Keratinocyte (primary cell): ENCODE data around the gene LPAR1. TPM values are rescaled to one million over a fixed set of nuclear protein-coding genes. Genes with fewer than 3 reads are reported as not detected.

Experiments
- DNase-seq: peaks from one replicate; pipeline ENCODE4 v3.0.0-alpha.2; 2011; ENCODE audit warnings: low read depth, missing footprints, low spot score
- FAIRE-seq: peaks from 2 replicates; lab custom pipeline; 2011; peaks lifted over from hg19 to GRCh38; lab: Jason Lieb, UNC
- H2AFZ ChIP-seq: 2 replicates; pipeline ENCODE4 v1.6.0; 2012; ENCODE audit warnings: low read length, control low read depth, inconsistent platforms; ENCODE audit not compliant: control insufficient read depth
- H3K27ac ChIP-seq: 2 replicates; pipeline ENCODE4 v1.5.1; 2011; ENCODE audit warnings: low read length; ENCODE audit not compliant: control insufficient read depth, insufficient read depth
- H3K27me3 ChIP-seq: 3 replicates; pipeline ENCODE4 v1.6.0; 2011; ENCODE audit warnings: low read length; ENCODE audit not compliant: control insufficient read depth, insufficient read depth; ENCODE audit errors: extremely low read depth
- H3K36me3 ChIP-seq, 2 experiments: 2 replicates in 1 of 2; 3 replicates in 1 of 2; pipeline ENCODE4 v1.5.1; 2011; ENCODE audit warnings: low read length in 2 of 2, mild to moderate bottlenecking in 1 of 2; ENCODE audit not compliant: control insufficient read depth in 2 of 2, insufficient read depth in 2 of 2; ENCODE audit errors: extremely low read depth in 1 of 2
- H3K4me1 ChIP-seq: 3 replicates; pipeline ENCODE4 v1.5.1; 2011; ENCODE audit warnings: low read length; ENCODE audit not compliant: control insufficient read depth, insufficient read depth; ENCODE audit errors: extremely low read depth
- H3K4me2 ChIP-seq: 3 replicates; pipeline ENCODE4 v1.6.0; 2011; ENCODE audit warnings: low read depth, low read length; ENCODE audit not compliant: control insufficient read depth, insufficient read depth; ENCODE audit errors: extremely low read depth
- H3K4me3 ChIP-seq, 3 experiments: fragments of 200-600 bp in 1 of 3; sonication (generic) in 1 of 3; 2 replicates in 2 of 3; 3 replicates in 1 of 3; pipeline ENCODE4 v1.5.1; 2011 to 2016; ENCODE audit warnings: low read length in 3 of 3, mild to moderate bottlenecking in 3 of 3, control low read depth in 2 of 3, inconsistent platforms in 1 of 3, low read depth in 1 of 3, mixed read lengths in 1 of 3, mixed run types in 1 of 3, moderate library complexity in 1 of 3; ENCODE audit not compliant: control insufficient read depth in 2 of 3, insufficient read depth in 2 of 3; ENCODE audit errors: extremely low read depth in 1 of 3
- H3K79me2 ChIP-seq: 2 replicates; pipeline ENCODE4 v1.6.0; 2012; ENCODE audit warnings: low read length; ENCODE audit not compliant: control insufficient read depth, insufficient read depth
- H3K9ac ChIP-seq: 3 replicates; pipeline ENCODE4 v1.6.0; 2011; ENCODE audit warnings: low read length; ENCODE audit not compliant: control insufficient read depth, insufficient read depth; ENCODE audit errors: extremely low read depth
- H3K9me1 ChIP-seq: 3 replicates; pipeline ENCODE4 v1.6.0; 2011; ENCODE audit warnings: low read length; ENCODE audit not compliant: control insufficient read depth, insufficient read depth; ENCODE audit errors: extremely low read depth
- H3K9me3 ChIP-seq: 2 replicates; pipeline ENCODE4 v1.5.1; 2012; ENCODE audit warnings: low read depth, low read length; ENCODE audit not compliant: control insufficient read depth
- H4K20me1 ChIP-seq: 3 replicates; pipeline ENCODE4 v1.6.0; 2011; ENCODE audit warnings: low read length; ENCODE audit not compliant: control insufficient read depth, insufficient read depth; ENCODE audit errors: extremely low read depth
- CTCF ChIP-seq, 3 experiments: IDR thresholded peaks in 1 of 3; conservative IDR thresholded peaks in 1 of 3; optimal IDR thresholded peaks in 1 of 3; 2 replicates in 2 of 3; 3 replicates in 1 of 3; pipeline versions ENCODE3 to v1.5.1; 2011; ENCODE audit warnings: low read length in 3 of 3, mild to moderate bottlenecking in 3 of 3, moderate library complexity in 2 of 3, control low read depth in 1 of 3, inconsistent platforms in 1 of 3; ENCODE audit not compliant: insufficient read depth in 2 of 3; ENCODE audit errors: extremely low read depth in 1 of 3
- EZH2 ChIP-seq: IDR thresholded peaks from one replicate; pipeline ENCODE4 v1.6.1; 2012; ENCODE audit warnings: inconsistent platforms, mild to moderate bottlenecking, low read length, moderate library complexity
- dilution Hi-C: fragments of 300-500 bp; cut with MboI; formaldehyde crosslinking; loops from one replicate; pipeline ENCODE4 v1.7.0; 2020; ENCODE audit warnings: low sequenced_read_pairs; ENCODE audit not compliant: extremely low pct_ligation_motif_present
- polyA plus RNA-seq, 5 experiments: library from polyadenylated mRNA; depleted of rRNA in 3 of 5; stranded (reverse) in 3 of 5; stranded (forward) in 1 of 5; unstranded in 1 of 5; fragments of >200 nt; gene quantifications; 1 replicate in 1 of 5; 2 replicates in 3 of 5; 3 replicates in 1 of 5; pipeline versions ENCODE4 v1.2.1 to v1.2.3, GENCODE V29; 2011 to 2012; ENCODE audit warnings: missing spikeins in 2 of 5, low read depth in 1 of 5, low replicate concordance in 1 of 5

LPAR1 gene
- polyA plus RNA-seq, 1 donor (not counting 4 experiments of a cell fraction or from before 2014, with no cell fraction given) = 43.2 TPM

DNA sequence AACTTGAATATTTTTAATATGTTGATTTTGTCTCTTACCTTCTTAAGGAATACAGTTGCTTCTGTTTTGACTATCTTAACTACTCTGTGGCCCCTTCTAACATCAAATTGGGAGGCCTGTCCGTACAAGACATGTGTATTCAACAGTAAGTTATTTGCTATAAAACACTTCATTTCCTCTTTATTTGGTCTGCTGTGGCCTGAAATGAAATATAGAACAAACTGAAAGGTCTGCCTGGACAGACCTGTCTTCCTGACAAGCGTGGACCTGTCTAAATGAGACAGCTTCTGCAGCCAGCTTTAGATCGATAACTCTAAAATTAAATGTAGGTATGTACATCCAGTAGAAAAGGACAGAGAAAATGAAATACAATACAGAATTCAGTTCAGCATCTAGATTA lies 2.2 kb upstream of the LPAR1 start:
- no peaks in the 10 kb centered on the region for H4K20me1 ChIP-seq
- H3K4me3 ChIP-seq = peak overlapping the region in 2 of 3 experiments; percentile 34 to 75
- peak overlapping the region; percentile 9 for H3K9ac ChIP-seq
- peaks cover 0 to 3% of the 10 kb centered on the region in 2 experiments for H3K36me3 ChIP-seq
- peaks cover 45% of the 10 kb centered on the region for H3K4me1 ChIP-seq
- TF ChIP-seq EZH2 (no peak), CTCF (optimal IDR thresholded peaks at IDR 0.05 in 1 of 3, IDR thresholded peaks at IDR 0.05 in 1 of 3, conservative IDR thresholded peaks at IDR 0.05 in 1 of 3; ENCODE audit: extremely low read depth in 1 of 3, insufficient read depth in 2 of 3, low read length in 3 of 3) (no peak)
- no peaks in the 10 kb centered on the region for H3K9me3 ChIP-seq
- no peaks in the 10 kb centered on the region for H3K27me3 ChIP-seq
- no peaks in the 10 kb centered on the region for H3K9me1 ChIP-seq
- H3K79me2 ChIP-seq = peaks cover 21% of the 10 kb centered on the region
- DNase-seq (peak; percentile 62), FAIRE-seq (peak; percentile 86)
- dilution Hi-C loops = no loop called here
- H3K4me2 ChIP-seq = peak overlapping the region; percentile 75
- H3K27ac ChIP-seq = peak overlapping the region; percentile 30
- peak overlapping the region; percentile 10 for H2AFZ ChIP-seq

DNA sequence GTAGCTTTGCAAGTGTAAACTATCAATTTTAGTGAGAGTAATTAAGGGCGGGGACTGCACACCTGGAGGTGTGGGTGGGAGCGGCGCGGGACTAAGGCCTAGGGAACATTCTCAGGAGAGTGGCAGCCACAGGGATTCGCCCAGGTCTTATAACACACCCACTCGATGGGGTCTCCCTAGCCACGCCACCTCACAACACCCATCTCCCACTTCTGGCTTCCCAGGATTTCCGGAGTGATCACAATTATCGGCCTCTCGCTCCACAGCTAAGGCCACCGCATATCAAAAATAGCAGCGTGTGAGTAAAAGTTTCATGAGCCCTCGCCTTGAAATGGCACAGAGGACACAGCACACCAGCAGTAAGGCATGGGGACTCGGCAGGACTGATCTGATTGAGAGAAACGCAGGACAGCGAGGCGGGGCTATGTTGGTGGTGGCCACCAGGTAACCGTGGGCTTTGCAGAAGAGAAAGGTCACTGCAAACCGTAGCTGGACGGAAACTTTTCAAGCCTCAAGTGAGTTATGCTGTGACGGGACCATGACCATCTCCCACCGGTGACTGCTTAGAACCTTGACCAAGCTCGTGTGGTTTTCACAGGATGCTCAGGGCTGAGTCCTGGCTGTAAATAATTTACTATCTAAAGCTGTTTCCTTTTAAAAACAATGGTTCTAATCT lies 1.1 kb upstream of the LPAR1 start:
- Histone ChIP-seq H3K4me3 (peak overlapping the region; percentile 75 to 81 (median 77)), H3K4me1 (peaks cover 45% of the 10 kb centered on the region), H3K27ac (peak overlapping the region; percentile 72), H3K4me2 (peak overlapping the region; percentile 75), H3K9ac (peak overlapping the region; percentile 82), H4K20me1 (no peaks in the 10 kb centered on the region), H2AFZ (peak overlapping the region; percentile 88), H3K27me3 (no peaks in the 10 kb centered on the region), H3K79me2 (peaks cover 32% of the 10 kb centered on the region), H3K9me3 (no peaks in the 10 kb centered on the region), H3K36me3 (peaks cover 0 to 5% of the 10 kb centered on the region in 2 experiments), H3K9me1 (no peaks in the 10 kb centered on the region)
- no peak for FAIRE-seq
- dilution Hi-C loops = no loop called here
- no peak for DNase-seq
- no peak for TF ChIP-seq EZH2
- TF ChIP-seq CTCF (optimal IDR thresholded peaks at IDR 0.05 in 1 of 3, IDR thresholded peaks at IDR 0.05 in 1 of 3, conservative IDR thresholded peaks at IDR 0.05 in 1 of 3; ENCODE audit: extremely low read depth in 1 of 3, insufficient read depth in 2 of 3, low read length in 3 of 3) = no peak
